HL-60/S4 treated with retinoic acid at 250 ng/mL for 4 days and 3 days (cell line): ENCODE measurements around the gene AGO4.

Source experiments
- in situ Hi-C: fragments of 300-500 bp; cut with MboI; formaldehyde crosslinking; loops from 2 replicates; pipeline ENCODE4 v1.7.0; 2022; ENCODE audit warnings: low sequenced_read_pairs

The AGO4 gene

DNA sequence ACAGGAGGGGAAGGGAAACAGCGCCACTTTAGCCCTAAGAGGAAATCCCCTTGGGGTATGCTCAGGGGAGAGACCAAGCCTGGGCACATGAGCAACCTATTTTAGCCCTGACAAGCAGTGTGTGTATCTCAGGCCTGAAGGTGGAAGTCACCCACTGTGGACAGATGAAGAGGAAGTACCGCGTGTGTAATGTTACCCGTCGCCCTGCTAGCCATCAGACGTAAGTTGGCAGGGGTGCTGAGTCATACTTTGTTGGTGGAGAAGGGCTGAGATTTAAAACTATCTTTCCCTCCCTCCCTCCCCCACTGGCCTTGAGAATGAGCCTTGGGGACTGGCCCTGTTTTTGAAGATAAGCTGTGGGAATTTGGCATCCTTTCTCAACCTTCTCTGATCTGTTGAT lies 86.4 kb downstream of the AGO4 start:
- in situ Hi-C loops, result no loop called here

GRCh38 chr1:35894656-35895055 lies 86.8 kb downstream of the AGO4 start:
- in situ Hi-C loops, result no loop called here

GRCh38 chr1:35899941-35900340 lies 92.1 kb downstream of the AGO4 start:
- in situ Hi-C loops, result no loop called here

GRCh38 chr1:35901235-35901634 lies 93.4 kb downstream of the AGO4 start:
- in situ Hi-C loops, result no loop called here

GRCh38 chr1:35902671-35903070 lies 94.9 kb downstream of the AGO4 start:
- in situ Hi-C loops, result no loop called here
